T-helper 1 cell treated with Interleukin-12 subunit alpha and Interleukin-12 subunit beta and Interleukin-4 antibody, amounts not matched to agents 30 μg/mL and 1 μg/mL, for 36 hours (primary cell): ENCODE measurements around the gene CCDC59.
"Not testable (repeated sequence)": the region's sequence is repeated elsewhere in the genome, so short reads cannot be mapped to it uniquely, and the experiment has no call there.

Experiments
- H3K27ac Mint-ChIP-seq: one replicate; pipeline ENCODE4 v1.8.0; 2021; ENCODE audit warnings: mild to moderate bottlenecking, mixed read lengths
- H3K27me3 Mint-ChIP-seq: one replicate; pipeline ENCODE4 v1.8.0; 2021; ENCODE audit warnings: low read depth, mixed read lengths
- H3K36me3 Mint-ChIP-seq: one replicate; pipeline ENCODE4 v1.8.0; 2021; ENCODE audit warnings: low read depth, mixed read lengths
- H3K4me1 Mint-ChIP-seq: one replicate; pipeline ENCODE4 v1.8.0; 2021; ENCODE audit warnings: low read depth, mixed read lengths
- H3K4me3 Mint-ChIP-seq: one replicate; pipeline ENCODE4 v1.8.0; 2021; ENCODE audit warnings: mild to moderate bottlenecking, moderate library complexity, mixed read lengths
- H3K9me3 Mint-ChIP-seq: one replicate; pipeline ENCODE4 v1.8.0; 2021; ENCODE audit warnings: mixed read lengths

The CCDC59 gene

GRCh38 chr12:82358200-82359114 is at the start of gene CCDC59, which contains the start of gene METTL25:
Gene CCDC59 (minus strand): TSS chr12:82358387. CDS start chr12:82358376, 11 bp downstream.
Gene METTL25 (plus strand): TSS chr12:82358529. CDS start chr12:82358566, 37 bp downstream.
- Mint-ChIP-seq H3K9me3 (peaks cover 4% of the 10 kb centered on the region), H3K4me1 (peaks cover 25% of the 10 kb centered on the region), H3K27ac (peak within 1 kb of the TSS; percentile 99), H3K4me3 (peak within 1 kb of the TSS; percentile 97), H3K27me3 (no peaks in the 10 kb centered on the region), H3K36me3 (peaks cover 22% of the 10 kb centered on the region)

GRCh38 chr12:82407481-82407880 is 49.3 kb upstream of the CCDC59 start:
- H3K9me3 Mint-ChIP-seq = no peaks in the 10 kb centered on the region
- H3K4me3 Mint-ChIP-seq = no peak overlapping the region
- peaks cover 1% of the 10 kb centered on the region for H3K36me3 Mint-ChIP-seq
- H3K27ac Mint-ChIP-seq = no peak overlapping the region
- H3K27me3 Mint-ChIP-seq = no peaks in the 10 kb centered on the region
- H3K4me1 Mint-ChIP-seq = no peaks in the 10 kb centered on the region

GRCh38 chr12:82406651-82407050 is 48.5 kb upstream of the CCDC59 start:
- no peak overlapping the region for H3K27ac Mint-ChIP-seq
- no peaks in the 10 kb centered on the region for H3K27me3 Mint-ChIP-seq
- H3K4me1 Mint-ChIP-seq = no peaks in the 10 kb centered on the region
- no peaks in the 10 kb centered on the region for H3K9me3 Mint-ChIP-seq
- H3K36me3 Mint-ChIP-seq = peaks cover 1% of the 10 kb centered on the region
- H3K4me3 Mint-ChIP-seq = no peak overlapping the region

- Mint-ChIP-seq H3K36me3 (peaks cover 1% of the 10 kb centered on the region), H3K4me1 (no peaks in the 10 kb centered on the region), H3K27ac (no peak overlapping the region), H3K27me3 (no peaks in the 10 kb centered on the region), H3K4me3 (no peak overlapping the region), H3K9me3 (no peaks in the 10 kb centered on the region)
These were observed 42.6 kb upstream of the CCDC59 start for GRCh38 chr12:82400819-82401218.

- Mint-ChIP-seq H3K36me3 (no peaks in the 10 kb centered on the region), H3K9me3 (no peaks in the 10 kb centered on the region), H3K27me3 (no peaks in the 10 kb centered on the region), H3K27ac (no peak overlapping the region), H3K4me3 (no peak overlapping the region), H3K4me1 (no peaks in the 10 kb centered on the region)
These were observed 40.7 kb upstream of the CCDC59 start for GRCh38 chr12:82398879-82399278.

GRCh38 chr12:82383930-82384552 is 25.9 kb upstream of the CCDC59 start:
- no peak overlapping the region for H3K27ac Mint-ChIP-seq
- H3K4me1 Mint-ChIP-seq = no peaks in the 10 kb centered on the region
- H3K9me3 Mint-ChIP-seq = no peaks in the 10 kb centered on the region
- no peaks in the 10 kb centered on the region for H3K36me3 Mint-ChIP-seq
- no peak overlapping the region for H3K4me3 Mint-ChIP-seq
- H3K27me3 Mint-ChIP-seq = no peaks in the 10 kb centered on the region

GRCh38 chr12:82378997-82379396 is 20.8 kb upstream of the CCDC59 start:
- Mint-ChIP-seq H3K4me3 (no peak overlapping the region), H3K27me3 (no peaks in the 10 kb centered on the region), H3K9me3 (no peaks in the 10 kb centered on the region), H3K27ac (no peak overlapping the region), H3K4me1 (no peaks in the 10 kb centered on the region), H3K36me3 (no peaks in the 10 kb centered on the region)

GRCh38 chr12:82375201-82375600 is 17.0 kb upstream of the CCDC59 start:
- no peak overlapping the region for H3K4me3 Mint-ChIP-seq
- H3K36me3 Mint-ChIP-seq = peaks cover 5% of the 10 kb centered on the region
- H3K27me3 Mint-ChIP-seq = no peaks in the 10 kb centered on the region
- H3K9me3 Mint-ChIP-seq = peaks cover 8% of the 10 kb centered on the region
- no peak overlapping the region for H3K27ac Mint-ChIP-seq
- no peaks in the 10 kb centered on the region for H3K4me1 Mint-ChIP-seq

- no peak overlapping the region for H3K4me3 Mint-ChIP-seq
- H3K36me3 Mint-ChIP-seq = peaks cover 7% of the 10 kb centered on the region
- H3K27ac Mint-ChIP-seq = no peak overlapping the region
- H3K27me3 Mint-ChIP-seq = no peaks in the 10 kb centered on the region
- H3K9me3 Mint-ChIP-seq = peaks cover 9% of the 10 kb centered on the region
- H3K4me1 Mint-ChIP-seq = no peaks in the 10 kb centered on the region
These were observed 8.0 kb upstream of the CCDC59 start for GRCh38 chr12:82366197-82366596.

GRCh38 chr12:82363990-82364389 is 5.8 kb upstream of the CCDC59 start:
- H3K27me3 Mint-ChIP-seq = no peaks in the 10 kb centered on the region
- H3K27ac Mint-ChIP-seq = no peak overlapping the region

GRCh38 chr12:82361461-82361915 is 3.3 kb upstream of the CCDC59 start:
- peaks cover 9% of the 10 kb centered on the region for H3K36me3 Mint-ChIP-seq
- no peak overlapping the region for H3K27ac Mint-ChIP-seq
- peaks cover 4% of the 10 kb centered on the region for H3K9me3 Mint-ChIP-seq
- H3K4me1 Mint-ChIP-seq = peaks cover 17% of the 10 kb centered on the region
- no peak overlapping the region for H3K4me3 Mint-ChIP-seq
- H3K27me3 Mint-ChIP-seq = no peaks in the 10 kb centered on the region

More at GRCh38 chr12:82363990-82364389, 5.8 kb upstream of the CCDC59 start:
- peaks cover 2% of the 10 kb centered on the region for H3K36me3 Mint-ChIP-seq
- H3K4me3 Mint-ChIP-seq = no peak overlapping the region
- H3K9me3 Mint-ChIP-seq = peaks cover 6% of the 10 kb centered on the region
- H3K4me1 Mint-ChIP-seq = peaks cover 9% of the 10 kb centered on the region

GRCh38 chr12:82360834-82361233 is 2.6 kb upstream of the CCDC59 start:
- not testable (repeated sequence) for H3K27ac Mint-ChIP-seq, H3K9me3 Mint-ChIP-seq, H3K27me3 Mint-ChIP-seq, H3K4me3 Mint-ChIP-seq
- peaks cover 21% of the 10 kb centered on the region for H3K4me1 Mint-ChIP-seq
- H3K36me3 Mint-ChIP-seq = peaks cover 12% of the 10 kb centered on the region

- Mint-ChIP-seq H3K36me3 (peaks cover 20% of the 10 kb centered on the region), H3K27ac (peak overlapping the region; percentile 99), H3K9me3 (peaks cover 4% of the 10 kb centered on the region), H3K4me3 (peak overlapping the region; percentile 97), H3K27me3 (no peaks in the 10 kb centered on the region), H3K4me1 (peaks cover 24% of the 10 kb centered on the region)
These were observed 910 bp upstream of the CCDC59 start for GRCh38 chr12:82359115-82359478.

GRCh38 chr12:82357845-82358199 is 365 bp downstream of the CCDC59 start:
- peaks cover 4% of the 10 kb centered on the region for H3K9me3 Mint-ChIP-seq
- H3K4me3 Mint-ChIP-seq = peak overlapping the region; percentile 97
- H3K36me3 Mint-ChIP-seq = peaks cover 26% of the 10 kb centered on the region
- H3K27ac Mint-ChIP-seq = peak overlapping the region; percentile 99
- H3K4me1 Mint-ChIP-seq = peaks cover 26% of the 10 kb centered on the region
- no peaks in the 10 kb centered on the region for H3K27me3 Mint-ChIP-seq

- H3K36me3 Mint-ChIP-seq = peaks cover 26% of the 10 kb centered on the region
- peak overlapping the region; percentile 97 for H3K4me3 Mint-ChIP-seq
- no peaks in the 10 kb centered on the region for H3K27me3 Mint-ChIP-seq
- peaks cover 26% of the 10 kb centered on the region for H3K4me1 Mint-ChIP-seq
- H3K27ac Mint-ChIP-seq = peak overlapping the region; percentile 99
- H3K9me3 Mint-ChIP-seq = peaks cover 4% of the 10 kb centered on the region
These were observed 847 bp downstream of the CCDC59 start for GRCh38 chr12:82357340-82357739.
